IPS DF 4.7 (cell line): ENCODE results near the gene KDM4C.
A peak's percentile ranks its signal among the peaks of the same experiment; 100 is the strongest.

Experiments used
- DNase-seq: peaks from one replicate; pipeline ENCODE4 v3.0.0-alpha.2; 2013; ENCODE audit warnings: low spot score; ENCODE audit errors: extremely low read depth

The KDM4C gene

DNA sequence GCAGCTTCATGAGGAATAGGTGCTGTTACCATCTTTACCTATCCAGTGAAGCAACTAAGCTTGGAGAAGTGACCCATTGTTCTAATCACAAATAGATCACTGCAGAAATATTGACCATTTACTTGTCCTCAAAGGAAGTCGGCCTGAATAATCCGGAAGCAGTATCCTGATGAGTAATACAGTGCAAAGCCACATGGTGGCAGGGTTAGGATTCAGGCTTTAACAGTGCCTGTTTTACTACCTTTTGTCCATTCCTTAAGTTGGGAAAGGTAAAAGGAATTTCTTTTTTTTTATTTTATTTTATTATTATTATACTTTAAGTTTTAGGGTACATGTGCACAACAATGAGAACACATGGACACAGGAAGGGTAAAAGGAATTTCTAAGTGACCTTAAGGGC is 336.3 kb downstream of the KDM4C start:
- DNase-seq: no peak

DNA sequence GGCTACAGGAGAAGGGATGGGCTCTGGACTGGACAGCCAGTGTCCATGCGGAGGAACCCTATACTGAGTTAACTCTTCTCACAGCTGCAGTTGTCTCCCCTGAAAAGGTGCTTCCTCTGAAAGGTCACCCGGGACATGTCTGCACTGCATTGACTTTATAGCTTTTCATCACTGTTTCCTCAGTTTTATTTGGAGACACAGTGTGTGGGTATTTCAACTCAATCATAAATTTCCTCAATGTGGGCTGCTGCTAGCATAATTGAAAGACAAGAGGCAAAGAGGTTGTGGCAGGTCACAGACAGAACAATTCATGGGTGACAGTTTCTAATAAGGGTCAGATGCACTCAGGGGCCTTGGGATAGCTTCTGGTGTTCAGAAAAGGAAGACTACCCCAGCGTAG is 336.8 kb downstream of the KDM4C start:
- no peak for DNase-seq

DNA sequence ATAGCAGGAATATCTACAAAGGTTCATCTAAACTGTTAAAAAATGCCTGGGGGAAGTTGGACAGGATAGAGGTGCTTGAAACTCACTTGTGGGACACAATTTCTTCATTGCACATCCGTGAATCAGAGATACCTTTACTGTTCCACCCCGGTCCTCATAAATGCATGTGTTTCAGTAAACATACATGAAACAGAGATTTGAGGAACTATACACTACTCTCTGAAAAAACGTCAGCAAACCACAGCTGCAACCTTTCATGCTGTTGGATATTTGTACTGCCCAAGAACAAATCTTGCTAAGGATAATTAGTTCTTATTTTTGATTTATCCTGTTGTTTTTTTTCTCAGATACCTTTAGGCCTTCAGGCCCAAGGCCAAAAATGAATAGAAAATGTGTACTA is 337.3 kb downstream of the KDM4C start:
- DNase-seq: no peak

DNA sequence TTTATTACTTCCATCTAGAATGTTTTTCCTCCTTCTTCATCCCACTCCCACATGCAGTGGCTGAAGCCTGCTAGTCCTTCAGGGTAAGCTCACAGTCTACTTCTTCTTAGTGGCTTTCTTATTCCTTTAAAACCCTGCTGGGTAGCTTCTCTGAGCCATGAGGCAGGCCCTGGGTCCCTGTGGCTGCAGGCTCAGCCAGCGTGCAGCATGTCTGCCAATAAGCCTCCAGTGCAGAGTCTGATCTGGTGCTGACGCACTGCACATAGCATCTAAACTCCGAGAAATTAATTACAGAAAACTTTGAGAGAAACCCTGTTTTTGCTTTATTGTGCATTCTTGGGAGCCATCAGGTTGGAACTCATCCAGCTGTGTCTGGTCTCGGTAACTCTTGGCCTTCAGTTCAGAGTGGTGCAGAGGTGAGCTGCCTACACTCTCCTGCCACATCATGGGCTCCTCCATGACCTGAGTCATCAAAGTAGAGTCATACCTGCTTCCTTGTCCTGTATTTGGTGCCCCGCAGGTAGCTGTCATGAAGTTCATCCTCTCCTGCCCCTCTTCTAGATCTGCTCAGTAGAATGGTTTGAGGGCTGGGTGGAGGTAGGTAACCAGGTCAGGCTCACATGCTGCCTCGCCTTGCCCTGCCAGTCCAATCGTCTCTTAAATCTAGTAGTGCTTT is 339.4 kb downstream of the KDM4C start:
- DNase-seq: no peak

DNA sequence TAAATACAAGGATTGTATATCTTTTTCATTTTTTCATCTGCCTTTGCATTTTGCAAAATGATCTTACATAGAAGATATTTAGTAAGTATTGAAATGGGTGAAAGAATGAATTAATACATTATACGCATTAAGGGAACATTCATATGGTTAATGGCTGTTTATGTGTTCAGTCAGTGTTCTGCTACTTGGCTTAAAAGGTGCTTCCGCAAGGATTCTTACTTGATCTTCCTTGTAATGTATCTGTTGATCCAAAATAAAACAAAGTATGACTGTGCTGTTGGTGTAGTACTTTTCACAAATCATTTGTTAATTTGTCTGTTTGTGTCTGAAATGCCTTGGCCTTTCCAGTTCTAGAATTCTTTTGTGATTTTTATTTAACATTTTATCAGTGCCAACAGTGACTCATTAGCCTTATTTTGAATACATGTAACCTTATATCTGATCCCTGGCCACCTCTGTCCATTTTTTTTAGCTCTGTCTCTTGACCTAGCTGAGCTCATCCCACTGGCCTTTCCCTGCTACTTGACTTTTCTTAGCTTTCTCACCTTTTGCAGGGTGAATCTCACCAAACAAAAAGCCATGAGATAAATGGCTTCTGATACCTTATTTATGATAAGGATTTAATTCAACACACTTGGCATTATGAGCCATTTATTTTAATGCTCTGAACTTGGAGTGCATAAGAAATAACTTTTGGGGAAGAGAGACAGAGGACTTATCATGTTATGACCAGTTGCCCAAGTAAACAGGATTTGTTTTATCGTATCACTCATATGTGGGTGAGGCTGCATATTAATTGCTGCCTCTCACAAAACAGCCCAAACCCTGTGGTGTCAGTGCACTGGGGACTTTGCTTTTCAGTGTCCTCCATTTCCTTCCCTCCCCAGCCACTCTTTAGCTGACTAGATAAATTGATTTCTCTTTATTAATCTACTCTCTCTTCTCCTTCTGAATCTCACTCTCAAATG is 340.3 kb downstream of the KDM4C start:
- DNase-seq: no peak

DNA sequence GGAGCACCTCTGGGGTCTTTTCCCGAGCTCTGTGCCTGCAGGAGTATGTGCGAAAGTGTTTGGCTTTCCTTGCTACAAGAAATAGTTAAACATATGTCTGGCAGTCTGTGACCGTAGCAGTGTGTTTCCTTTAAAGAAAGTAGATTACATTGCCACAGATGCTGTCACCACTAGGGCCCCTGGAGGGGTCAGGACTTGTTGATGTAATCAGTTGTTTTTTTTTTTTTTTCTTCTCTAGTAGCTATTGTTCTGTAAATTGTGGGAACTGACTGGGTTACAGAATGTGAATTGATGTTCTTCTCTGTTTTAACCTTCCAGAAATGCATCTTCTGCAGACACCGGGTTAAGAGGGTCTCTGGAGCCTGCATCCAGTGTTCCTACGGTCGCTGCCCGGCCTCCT is 345.6 kb downstream of the KDM4C start:
- no peak for DNase-seq

DNA sequence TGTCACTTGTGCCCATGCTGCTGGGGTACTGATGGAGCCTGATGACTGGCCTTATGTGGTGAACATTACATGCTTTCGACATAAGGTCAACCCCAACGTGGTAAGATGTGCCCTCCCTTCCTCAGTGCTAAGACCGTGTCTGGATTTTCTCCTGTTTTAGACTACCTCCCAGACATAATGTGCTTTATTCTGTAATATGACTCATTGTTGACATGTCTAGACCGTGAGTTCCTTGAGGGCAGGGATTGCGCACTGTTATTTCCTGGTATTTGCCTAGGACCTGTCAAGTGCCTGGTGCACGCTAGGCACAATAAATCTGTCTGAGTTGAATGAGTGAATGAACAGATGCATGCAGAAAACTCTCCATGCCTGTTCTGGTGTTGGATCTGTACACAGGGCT is 346.0 kb downstream of the KDM4C start:
- no peak for DNase-seq

DNA sequence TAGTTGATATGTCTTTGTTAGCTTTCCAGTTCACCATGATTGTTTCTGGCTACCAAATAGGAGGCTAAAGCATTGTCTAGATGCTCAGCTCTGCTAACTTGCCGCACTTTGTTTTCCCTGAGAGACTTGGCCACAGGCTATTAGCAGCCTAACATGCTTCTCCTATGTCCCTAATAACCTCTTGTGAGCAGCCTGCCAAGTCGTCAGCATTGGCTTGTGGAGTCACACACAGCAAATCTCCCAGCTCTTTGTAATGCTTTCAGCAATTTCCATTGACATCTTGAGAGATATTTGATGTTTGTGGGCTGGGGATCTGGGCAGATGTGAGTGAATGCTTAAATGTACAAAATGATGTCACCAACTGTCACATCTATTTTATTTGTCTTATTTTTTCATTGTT is 346.9 kb downstream of the KDM4C start:
- no peak for DNase-seq

DNA sequence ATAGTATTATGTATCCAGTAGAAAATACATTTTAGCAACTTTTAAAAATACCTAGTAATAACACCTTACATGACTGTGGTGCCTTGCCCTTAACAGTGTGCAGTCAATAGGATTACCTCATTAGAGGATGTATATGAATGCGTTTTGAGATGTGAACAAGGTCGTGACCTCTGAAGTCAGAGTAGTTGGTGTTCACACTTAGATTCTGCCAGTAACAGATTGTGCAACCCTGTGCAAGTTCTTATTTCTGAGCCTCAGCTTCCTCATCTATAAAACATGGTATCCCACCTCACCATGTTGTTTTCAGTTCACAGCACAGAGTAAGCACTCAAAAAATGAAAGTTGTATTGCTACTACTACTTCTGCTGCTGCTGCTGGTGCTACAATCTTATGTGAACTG is 347.3 kb downstream of the KDM4C start:
- no peak for DNase-seq

DNA sequence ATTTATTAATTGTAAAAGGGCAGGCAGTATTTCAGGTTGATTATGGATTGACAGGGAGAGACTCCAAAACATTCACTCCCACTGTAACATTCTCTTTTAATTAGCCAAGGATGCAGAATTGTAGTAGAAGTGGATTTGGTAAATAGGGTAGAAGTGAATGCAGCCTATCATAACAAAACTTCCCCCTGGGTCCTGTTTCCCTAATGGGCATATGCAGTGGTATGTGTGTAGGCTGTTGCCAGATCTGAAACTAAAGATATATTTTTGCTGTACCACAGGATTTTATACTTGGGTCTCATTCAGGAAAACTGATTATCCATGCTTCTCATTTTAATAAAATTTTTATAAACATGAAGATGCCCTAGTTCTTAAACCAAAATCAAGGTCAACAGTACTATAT is 351.2 kb downstream of the KDM4C start:
- no peak for DNase-seq

DNA sequence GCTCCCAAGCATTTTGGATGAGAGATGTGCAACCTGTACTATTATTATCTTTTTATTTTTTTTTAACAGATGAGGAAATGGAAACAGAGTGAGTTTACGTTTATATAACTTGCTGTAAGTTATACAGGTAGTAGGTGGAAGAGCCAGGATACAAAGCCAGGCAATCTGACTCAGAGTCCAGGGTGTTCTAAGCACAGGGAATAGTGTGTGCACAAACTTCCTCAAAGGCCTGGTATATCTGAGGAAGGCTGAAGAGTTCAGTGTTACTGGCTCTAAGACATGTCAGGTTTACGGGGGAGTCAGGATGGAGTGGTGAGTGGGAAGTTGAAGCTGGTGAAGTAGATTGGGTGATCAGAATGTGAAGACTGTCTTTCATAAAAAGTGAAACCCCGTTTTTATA is 353.6 kb downstream of the KDM4C start:
- DNase-seq: no peak

DNA sequence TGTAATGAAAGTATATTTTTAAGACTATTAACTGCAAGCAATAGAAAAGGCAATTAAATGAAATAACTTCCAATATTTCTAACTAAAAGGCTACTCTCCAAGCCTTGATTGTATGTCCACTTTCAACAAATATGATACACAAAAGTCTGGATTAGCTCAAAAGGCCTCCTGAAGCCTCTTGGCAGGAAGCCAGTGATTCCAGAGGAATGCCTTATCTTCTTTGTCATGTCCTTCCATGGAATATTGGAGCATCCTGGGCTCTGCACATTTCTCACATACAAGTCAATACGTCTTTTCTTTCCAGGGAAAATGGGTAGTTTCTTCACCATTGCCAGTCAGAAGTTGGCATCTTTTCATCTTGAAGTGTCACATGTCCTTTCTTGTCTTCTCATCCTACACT is 357.8 kb downstream of the KDM4C start:
- no peak for DNase-seq

DNA sequence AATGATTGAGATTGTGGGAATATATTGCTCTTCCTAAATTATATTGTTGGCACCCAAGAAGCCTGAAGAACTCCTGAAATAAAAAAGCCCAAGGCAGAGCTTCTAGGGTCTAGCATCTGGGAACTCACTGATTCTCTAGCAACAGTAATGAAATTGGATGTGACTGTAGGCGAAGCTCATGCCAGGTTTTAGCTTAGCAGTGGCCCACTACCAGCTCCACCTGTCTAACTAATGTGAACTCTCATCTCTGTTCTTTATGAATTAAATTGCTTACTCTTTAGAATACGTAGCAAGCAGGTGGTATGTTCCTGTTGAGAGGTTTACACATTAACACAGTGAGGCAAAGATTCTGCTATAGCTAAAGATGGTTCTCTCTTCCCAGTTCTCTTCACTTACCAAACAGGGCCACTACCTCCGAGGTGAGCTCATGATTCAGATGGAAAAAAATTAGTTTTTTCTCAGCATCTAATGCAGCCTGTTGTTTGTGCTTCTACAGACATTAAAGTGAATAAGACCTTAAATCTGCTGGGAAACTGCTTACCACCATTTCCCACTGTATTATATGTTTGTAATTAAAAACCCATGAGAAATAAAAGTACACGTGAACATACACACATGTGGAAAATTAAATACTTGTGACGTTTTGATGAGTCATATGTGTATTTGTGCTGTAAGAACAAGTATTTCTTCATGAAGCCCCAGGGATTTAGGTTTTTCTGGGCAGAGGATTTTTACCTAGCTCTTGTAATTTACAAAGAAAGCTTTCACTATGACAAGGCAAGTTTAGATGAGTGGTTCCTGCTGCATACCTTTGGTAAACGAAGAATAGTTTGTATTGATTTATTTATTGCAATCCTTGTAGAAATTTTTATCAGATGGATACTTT is 360.1 kb downstream of the KDM4C start:
- no peak for DNase-seq

DNA sequence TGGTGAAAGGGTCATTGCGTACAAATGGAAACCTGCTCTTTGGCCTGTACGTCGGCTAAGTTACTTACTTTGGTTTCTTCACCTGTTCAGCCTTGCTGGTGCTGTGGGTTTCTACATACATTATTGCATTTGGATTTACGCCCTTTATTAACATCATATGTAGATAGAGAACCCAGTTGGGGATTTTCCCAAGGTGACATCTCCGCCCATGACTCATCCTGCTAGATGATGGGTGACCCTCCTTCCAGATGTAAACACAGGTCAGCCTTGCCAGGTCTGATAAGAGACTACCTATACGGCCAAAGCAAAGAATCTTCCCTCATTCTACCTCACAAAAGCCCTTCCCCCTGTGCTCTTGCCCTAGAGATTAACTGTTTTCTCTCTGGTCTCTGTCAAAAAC is 360.9 kb downstream of the KDM4C start:
- no peak for DNase-seq

DNA sequence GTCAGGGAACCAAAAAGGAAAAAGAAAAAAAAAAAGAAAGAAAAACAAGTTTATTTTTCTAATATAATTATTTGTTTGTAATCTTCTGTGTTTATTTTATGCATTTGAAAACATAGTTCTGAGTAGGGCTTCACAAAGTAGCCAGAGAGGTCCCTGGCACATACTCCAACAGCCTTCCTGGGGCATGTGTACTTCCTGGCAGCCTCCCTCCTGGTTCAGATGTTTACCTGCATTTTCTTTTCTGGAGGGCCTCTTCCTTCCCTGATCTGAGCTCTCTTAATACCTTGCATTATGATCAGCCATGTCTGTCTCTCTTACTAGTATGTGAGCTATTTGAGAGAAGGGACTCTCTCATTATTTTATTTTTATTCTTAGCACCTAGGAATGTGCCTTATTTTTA is 361.8 kb downstream of the KDM4C start:
- no peak for DNase-seq

DNA sequence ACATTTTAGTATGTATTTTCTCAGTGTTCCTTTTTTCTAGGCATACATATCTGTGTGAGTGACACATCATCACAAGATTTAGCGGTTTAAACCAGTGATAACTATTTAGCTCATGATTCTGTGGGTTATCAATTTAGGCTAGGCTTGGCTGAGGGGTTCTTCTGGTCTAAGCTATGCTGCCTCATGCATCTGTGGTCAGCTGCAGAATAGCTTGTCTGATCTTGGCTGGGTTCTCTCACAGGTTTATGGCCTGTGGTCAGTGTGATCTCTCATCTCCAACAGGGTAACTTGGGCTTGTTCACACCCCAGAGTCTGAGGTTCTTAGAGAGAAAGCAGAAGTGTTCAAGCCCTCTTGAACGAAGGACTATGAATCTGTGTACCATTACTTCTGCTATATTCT is 363.3 kb downstream of the KDM4C start:
- no peak for DNase-seq

DNA sequence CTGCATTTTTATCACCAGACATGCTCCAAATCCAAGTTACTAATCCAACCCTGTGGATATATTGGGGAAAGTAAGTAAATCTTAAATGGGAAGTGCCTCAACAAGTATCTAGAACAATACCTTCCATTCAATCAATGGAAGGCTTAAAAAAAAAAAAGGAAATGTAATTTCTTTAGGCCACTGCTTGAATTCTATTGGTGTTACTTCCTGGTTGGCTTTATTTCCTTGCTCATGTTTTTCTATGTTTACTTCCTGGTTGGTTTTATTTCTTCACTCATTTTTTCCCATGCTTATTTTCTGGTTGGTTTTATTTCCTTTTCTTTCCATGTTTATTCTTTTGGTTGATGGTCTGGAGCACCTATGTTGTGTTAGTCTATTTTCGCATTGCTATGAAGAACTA is 363.9 kb downstream of the KDM4C start:
- no peak for DNase-seq

DNA sequence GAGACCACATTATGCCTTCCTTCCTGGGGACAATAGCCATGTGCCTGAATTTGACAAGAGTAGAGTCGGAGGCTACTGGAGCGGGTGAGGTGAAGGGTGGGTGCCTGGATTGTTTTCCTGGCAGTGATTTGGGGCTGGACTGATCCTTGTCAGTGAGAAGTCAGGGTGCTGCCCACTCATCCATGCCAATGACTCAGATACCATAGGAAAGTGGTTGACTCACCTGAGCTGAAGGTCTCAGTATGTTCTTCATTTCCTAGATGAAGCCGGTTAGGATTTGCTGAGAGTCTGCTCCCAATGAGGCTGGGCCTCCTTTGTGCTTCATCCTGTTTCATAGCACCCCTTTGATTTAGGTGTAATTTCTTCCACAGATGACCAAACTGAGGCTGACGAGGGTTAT is 366.0 kb downstream of the KDM4C start:
- DNase-seq: no peak

DNA sequence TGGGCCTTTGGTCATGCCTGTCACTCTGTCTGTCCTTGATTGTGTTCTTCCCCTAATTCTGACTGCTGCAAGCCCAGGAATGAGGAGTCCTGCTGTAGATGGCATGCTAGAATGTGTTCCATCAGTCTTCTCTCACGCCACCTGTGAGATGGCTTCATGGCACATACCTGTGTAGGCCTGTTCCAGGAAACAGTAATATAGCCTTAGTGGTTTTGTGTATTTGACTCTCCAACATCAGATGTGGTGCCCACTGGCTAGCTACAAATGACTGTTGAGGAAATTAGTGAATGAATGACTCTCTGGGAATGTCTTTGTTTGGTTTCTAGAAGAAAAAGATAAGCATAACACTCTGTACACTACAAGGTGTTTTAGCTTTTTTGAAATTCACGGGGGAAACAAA is 367.5 kb downstream of the KDM4C start:
- DNase-seq: no peak

DNA sequence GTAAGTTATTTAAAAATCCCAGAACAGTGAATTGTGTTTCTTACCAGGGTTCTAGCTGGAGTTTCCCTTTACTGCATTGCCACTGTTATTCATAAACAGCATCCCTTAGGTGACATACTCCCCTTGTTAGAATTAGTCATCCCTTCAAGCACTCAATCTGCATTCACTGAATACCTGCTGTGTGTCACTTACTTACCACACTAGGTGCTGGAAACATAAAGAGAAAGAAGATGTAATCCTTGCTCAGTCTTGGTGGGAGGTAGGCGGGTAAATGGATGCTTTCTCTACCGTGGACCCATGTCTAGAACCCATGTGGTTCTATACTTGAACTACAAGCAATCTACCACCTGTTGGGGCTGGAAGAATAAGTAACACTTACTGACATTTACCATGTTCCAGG is 371.6 kb downstream of the KDM4C start:
- DNase-seq: peak; percentile 28

DNA sequence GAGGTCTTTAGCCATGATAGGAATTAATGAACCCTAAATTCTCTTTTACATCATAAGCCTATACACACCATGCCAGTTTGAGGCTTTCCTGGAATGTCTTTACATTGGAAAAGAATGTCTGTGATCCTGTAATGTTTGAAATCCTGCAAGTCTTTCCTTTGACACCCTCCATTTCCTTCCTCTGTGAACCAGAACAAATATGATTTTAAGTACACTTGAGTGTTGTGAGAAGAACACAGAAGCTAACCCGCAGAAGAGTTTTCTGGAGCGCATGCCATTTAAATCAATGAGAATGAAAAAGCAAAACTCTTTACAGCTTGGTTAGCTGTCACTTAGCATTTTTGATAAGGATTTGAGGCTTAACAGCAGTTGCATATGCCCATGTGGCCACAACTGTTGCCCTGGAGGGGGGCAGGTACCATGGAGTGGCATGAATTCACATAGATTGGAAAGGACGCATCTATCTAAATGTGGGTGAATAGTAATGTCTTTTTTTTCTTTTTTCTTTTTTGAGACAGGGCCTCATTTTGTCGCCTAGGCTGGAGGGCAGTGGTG is 372.6 kb downstream of the KDM4C start:
- DNase-seq: no peak

DNA sequence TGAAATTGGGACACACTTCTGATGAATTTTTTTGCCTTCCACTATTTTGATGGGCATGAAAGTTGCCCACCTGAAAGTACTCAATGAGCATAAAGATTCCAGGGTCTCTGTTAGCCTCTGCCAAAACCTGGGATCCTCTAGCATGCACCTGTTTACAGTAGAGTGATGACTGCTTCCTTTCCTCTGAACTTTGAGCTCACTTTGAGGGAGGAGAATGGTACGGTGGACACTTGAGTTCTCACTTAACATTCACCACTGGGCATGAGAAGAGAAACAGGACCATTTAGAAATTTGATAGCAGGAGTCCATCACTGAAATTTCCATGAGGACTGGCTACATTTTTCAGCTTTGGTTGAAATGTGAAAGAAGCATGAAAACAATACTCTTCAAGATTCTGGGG is 374.8 kb downstream of the KDM4C start:
- DNase-seq: no peak
